GM12878 (cell line): Measurements from ENCODE around the gene SPTBN1. TPM values are rescaled to one million over a fixed set of nuclear protein-coding genes. Genes with fewer than 3 reads are reported as not detected.

ENCODE experiments used
- ATAC-seq: fragments of 200-7000 bp; cut with Tn5 transposase; 3 replicates; pipeline ENCODE4 v1.9.1; 2020; ENCODE audit warnings: mild to moderate bottlenecking, moderate library complexity
- BruUV-seq: library from RNA; stranded (reverse); fragments of 400-500 nt; replicated peaks from 2 replicates; lab custom pipeline; 2021; lab: Mats Ljungman, UMichigan
- CTCF ChIA-PET: fragments of 300-600 bp; sonication (Branson Sonifier 250); formaldehyde crosslinking; extraction: SDS; loops from one replicate; lab custom pipeline; 2021; ENCODE audit warnings: inconsistent platforms; lab: Yijun Ruan, JAX
- POLR2A ChIA-PET: fragments of 350-600 bp; formaldehyde crosslinking; extraction: SDS; loops from one replicate; lab custom pipeline; 2021; ENCODE audit warnings: inconsistent platforms; lab: Charles Lee
- RAD21 ChIA-PET: fragments of 300-600 bp; sonication (Branson Sonifier 250); formaldehyde crosslinking; loops from one replicate; lab custom pipeline; 2023; ENCODE audit warnings: antibody characterized with exemption; ENCODE audit not compliant: unreplicated experiment; lab: Charles Lee
- SMC1A ChIA-PET: fragments of 300-600 bp; sonication (Branson Sonifier 250); formaldehyde crosslinking; loops from one replicate; lab custom pipeline; 2023; ENCODE audit not compliant: unreplicated experiment, uncharacterized antibody; lab: Charles Lee
- DNase-seq: peaks from one replicate; pipeline ENCODE4 v3.0.0-alpha.2; 2011; ENCODE audit warnings: low read depth, low spot score
- FAIRE-seq: peaks from 3 replicates; lab custom pipeline; 2011; peaks lifted over from hg19 to GRCh38; lab: Jason Lieb, UNC
- H2AFZ ChIP-seq: 2 replicates; pipeline ENCODE4 v1.6.0; 2011; ENCODE audit warnings: low read depth, low read length, control low read depth; ENCODE audit not compliant: control insufficient read depth
- H3K27ac ChIP-seq: 2 replicates; pipeline ENCODE4 v1.5.1; 2011; ENCODE audit warnings: control low read depth; ENCODE audit not compliant: control insufficient read depth, insufficient read depth
- H3K27me3 ChIP-seq, 2 experiments: replicated peaks in 1 of 2; 2 replicates each; pipeline versions ENCODE4 v1.6.0 to v1.6.1; 2011; ENCODE audit warnings: low read length in 1 of 2; ENCODE audit not compliant: control insufficient read depth in 2 of 2, insufficient read depth in 2 of 2
- H3K36me3 ChIP-seq, 2 experiments: 2 replicates each; pipeline ENCODE4 v1.5.1; 2011; ENCODE audit warnings: low read length in 1 of 2; ENCODE audit not compliant: control insufficient read depth in 2 of 2, insufficient read depth in 2 of 2
- H3K4me1 ChIP-seq: 2 replicates; pipeline ENCODE4 v1.6.1; 2011; ENCODE audit warnings: mild to moderate bottlenecking, low read length, moderate library complexity, mixed read lengths; ENCODE audit not compliant: control insufficient read depth, insufficient read depth
- H3K4me2 ChIP-seq: 2 replicates; pipeline ENCODE4 v1.6.0; 2011; ENCODE audit warnings: control low read depth; ENCODE audit not compliant: control insufficient read depth, insufficient read depth
- H3K4me3 ChIP-seq: fragments of 200-600 bp; sonication (generic); 2 replicates; pipeline ENCODE4 v1.5.1; 2016
- H3K79me2 ChIP-seq: 2 replicates; pipeline ENCODE4 v1.6.0; 2011; ENCODE audit warnings: low read length; ENCODE audit not compliant: control insufficient read depth, insufficient read depth
- H3K9ac ChIP-seq: 2 replicates; pipeline ENCODE4 v1.8.0; 2011; ENCODE audit warnings: low read length, control low read depth, mixed read lengths; ENCODE audit not compliant: control insufficient read depth, insufficient read depth
- H3K9me3 ChIP-seq: replicated peaks from 3 replicates; pipeline ENCODE4 v1.5.1; 2011; ENCODE audit warnings: mild to moderate bottlenecking, low read length; ENCODE audit not compliant: control insufficient read depth, insufficient read depth
- H4K20me1 ChIP-seq: 2 replicates; pipeline ENCODE4 v1.6.0; 2011; ENCODE audit not compliant: control insufficient read depth, insufficient read depth
- ATF2 ChIP-seq: IDR thresholded peaks from 2 replicates; pipeline ENCODE4 v1.6.1; 2012; ENCODE audit warnings: low read length, inconsistent platforms
- CBFB ChIP-seq: IDR thresholded peaks from 2 replicates; pipeline ENCODE4 v1.6.1; 2016; ENCODE audit warnings: antibody characterized with exemption, low read depth
- FOXM1 ChIP-seq: IDR thresholded peaks from 2 replicates; pipeline ENCODE4 v1.6.1; 2012; ENCODE audit warnings: low read depth, mild to moderate bottlenecking, inconsistent platforms, low read length, moderate library complexity
- IKZF2 ChIP-seq, 2 experiments: fragments of 450-650 bp; IDR thresholded peaks; 2 replicates each; pipeline ENCODE4 v1.6.1; 2017; ENCODE audit warnings: mild to moderate bottlenecking in 2 of 2, moderate library complexity in 2 of 2
- LARP7 ChIP-seq: fragments of 450-650 bp; IDR thresholded peaks from 2 replicates; pipeline ENCODE4 v1.6.1; 2017; ENCODE audit warnings: mild to moderate bottlenecking
- MEF2A ChIP-seq: IDR thresholded peaks from 2 replicates; pipeline ENCODE4 v1.6.1; 2011; ENCODE audit warnings: low read depth, mild to moderate bottlenecking, low read length, moderate library complexity; ENCODE audit not compliant: insufficient read depth
- MLLT1 ChIP-seq: fragments of 450-650 bp; IDR thresholded peaks from 2 replicates; pipeline ENCODE4 v1.6.1; 2016; ENCODE audit warnings: mild to moderate bottlenecking
- NFXL1 ChIP-seq: fragments of 450-650 bp; IDR thresholded peaks from 2 replicates; pipeline ENCODE4 v1.6.1; 2017; ENCODE audit warnings: antibody characterized with exemption, mild to moderate bottlenecking, borderline replicate concordance
- NFYA ChIP-seq: IDR thresholded peaks from 2 replicates; pipeline ENCODE4 v1.6.1; 2011; ENCODE audit warnings: low read depth, mild to moderate bottlenecking, low read length, improper control_type of control experiment, borderline replicate concordance
- PBX3 ChIP-seq: IDR thresholded peaks from 2 replicates; pipeline ENCODE4 v1.6.1; 2011; ENCODE audit warnings: mild to moderate bottlenecking, low read depth, low read length, moderate library complexity; ENCODE audit not compliant: insufficient replicate concordance
- POLR2A ChIP-seq: IDR thresholded peaks from 2 replicates; pipeline ENCODE4 v1.6.1; 2011; ENCODE audit warnings: low read depth, mild to moderate bottlenecking, low read length
- POLR2AphosphoS2 ChIP-seq: IDR thresholded peaks from 2 replicates; pipeline ENCODE4 v1.6.1; 2011; ENCODE audit warnings: low read depth, mild to moderate bottlenecking, low read length, improper control_type of control experiment, moderate library complexity
- POLR2AphosphoS5 ChIP-seq: IDR thresholded peaks from 2 replicates; pipeline ENCODE4 v1.6.1; 2011; ENCODE audit warnings: mild to moderate bottlenecking, low read length, inconsistent platforms
- SMAD1 ChIP-seq: fragments of 450-650 bp; IDR thresholded peaks from 2 replicates; pipeline ENCODE4 v1.6.1; 2018; ENCODE audit warnings: mild to moderate bottlenecking, low read depth; ENCODE audit not compliant: partially characterized antibody
- SMC3 ChIP-seq: IDR thresholded peaks from 2 replicates; pipeline ENCODE4 v1.6.1; 2011; ENCODE audit warnings: low read length, improper control_type of control experiment, borderline replicate concordance
- SRF ChIP-seq, 2 experiments: IDR thresholded peaks; 2 replicates each; pipeline ENCODE4 v1.6.1; 2011; ENCODE audit warnings: low read depth in 2 of 2, low read length in 2 of 2, mild to moderate bottlenecking in 1 of 2, moderate library complexity in 1 of 2
- SUZ12 ChIP-seq: fragments of 200-600 bp; sonication (generic); IDR thresholded peaks from one replicate; pipeline ENCODE4 v1.6.1; 2018; ENCODE audit warnings: antibody characterized with exemption, mild to moderate bottlenecking; ENCODE audit not compliant: unreplicated experiment
- ZNF217 ChIP-seq: fragments of 450-650 bp; IDR thresholded peaks from 2 replicates; pipeline ENCODE4 v1.6.1; 2017; ENCODE audit warnings: antibody characterized with exemption, mild to moderate bottlenecking
- ZNF24 ChIP-seq: fragments of 450-650 bp; IDR thresholded peaks from 2 replicates; pipeline ENCODE4 v1.6.1; 2017; ENCODE audit warnings: antibody characterized with exemption, mild to moderate bottlenecking
- WGBS: methylation state at CpG from one replicate; pipeline ENCODE4 v1.1.6; 2016; ENCODE audit warnings: low lambda C conversion rate; ENCODE audit not compliant: insufficient replicate concordance, insufficient coverage; ENCODE audit errors: missing lambda C conversion rate; 5-methylcytosine and 5-hydroxymethylcytosine counted together
- in situ Hi-C: fragments of 300-500 bp; cut with MboI; formaldehyde crosslinking; loops from 9 replicates; pipeline ENCODE4 v1.14.3; 2018; ENCODE audit warnings: mixed read lengths
- intact Hi-C: fragments of 100-400 bp; cut with micrococcal nuclease; formaldehyde crosslinking; loops from one replicate; pipeline ENCODE4 v1.14.2; 2022; ENCODE audit not compliant: unreplicated experiment
- polyA plus RNA-seq, 11 experiments: library from polyadenylated mRNA; depleted of rRNA in 4 of 11; unstranded in 6 of 11; stranded (reverse) in 5 of 11; fragments of >200 nt; fragmentation: Nextera tagmentation in 4 of 11; fragmentation: Illumina TruSeq in 1 of 11; extraction: Ambion mirVana in 4 of 11; extraction: Trizol in 1 of 11; gene quantifications; 1 replicate in 1 of 11; 2 replicates in 10 of 11; pipeline versions ENCODE4 v1.2.1 to v1.2.3, GENCODE V29; 2011 to 2016; ENCODE audit warnings: inconsistent platforms in 2 of 11, missing spikeins in 2 of 11, low read depth in 1 of 11
- total RNA-seq, 4 experiments: library from RNA; depleted of rRNA in 3 of 4; stranded (reverse); fragments of >200 nt in 3 of 4; fragmentation: Illumina TruSeq in 1 of 4; extraction: Trizol in 1 of 4; gene quantifications; 2 replicates each; pipeline versions ENCODE4 v1.2.1 to v1.2.3, GENCODE V29; 2013 to 2021

SPTBN1 gene
- total and polyA plus RNA-seq, 10 of the 15 experiments (the other 5 are each of a cell fraction or from before 2014, with no cell fraction given) = 20.6 to 154 (median 76.7) TPM

- ChIA-PET SMC1A (interaction anchor here (0.6 to 21.8 kb wide), 23 partner anchors 9 to 147 kb away, joined by 3 to 569 read pairs (median 5); no protein-coding TSS in a partner anchor), POLR2A (interaction anchor here (0.9 to 14.4 kb wide), 18 partner anchors 11 to 145 kb away, joined by 3 to 504 read pairs (median 5); no protein-coding TSS in a partner anchor), CTCF (interaction anchor here (1.1 to 7.0 kb wide), 10 partner anchors 9 to 145 kb away, joined by 3 to 79 read pairs (median 10); no protein-coding TSS in a partner anchor), RAD21 (interaction anchor here (0.8 to 10.8 kb wide), 18 partner anchors 10 to 121 kb away, joined by 3 to 195 read pairs (median 4); no protein-coding TSS in a partner anchor)
- 2% methylated on average over 9 of the region's 9 CpGs for WGBS
- Histone ChIP-seq H3K9me3 (no peaks in the 10 kb centered on the region), H3K79me2 (peaks cover 69% of the 10 kb centered on the region), H3K27me3 (no peaks in the 10 kb centered on the region), H3K4me3 (peak overlapping the region; percentile 99), H3K9ac (peak overlapping the region; percentile 85), H3K4me1 (peaks cover 19% of the 10 kb centered on the region), H3K36me3 (peaks cover 0 to 4% of the 10 kb centered on the region in 2 experiments; a peak in 1 of 4 replicates), H3K27ac (peak overlapping the region; percentile 96), H4K20me1 (no peaks in the 10 kb centered on the region), H2AFZ (no peak overlapping the region), H3K4me2 (peak overlapping the region; percentile 91)
- intact Hi-C loops (loop anchor here (1.0 to 10.0 kb wide), 4 partner anchors 12 to 595 kb away; no protein-coding TSS in a partner anchor), in situ Hi-C loops (no loop called here)
- BruUV-seq = TSS peak; percentile 94
- no peak for ATAC-seq
- no peak for DNase-seq
- FAIRE-seq = no peak
- TF ChIP-seq POLR2AphosphoS2 (peak; percentile 43; the same call in 1 of the 2 replicates), SRF (IDR thresholded peaks at IDR 0.05; ENCODE audit: low read depth in 2 of 2, low read length in 2 of 2) (no peak), LARP7 (no peak), ZNF24 (no peak), CBFB (no peak), SMC3 (no peak), SUZ12 (no peak), NFXL1 (no peak), POLR2AphosphoS5 (peak; percentile 77), MEF2A (no peak), ATF2 (no peak), SMAD1 (peak; percentile 42), PBX3 (no peak), FOXM1 (no peak), IKZF2 (IDR thresholded peaks at IDR 0.05) (no peak; a peak in 1 of 4 replicates), POLR2A (peak; percentile 65; the same call in 1 of the 2 replicates), MLLT1 (peak; percentile 72; the same call in 1 of the 2 replicates), NFYA (no peak), ZNF217 (no peak)
Observed at GRCh38 chr2:54559593-54560145, 103.5 kb downstream of the SPTBN1 start.
